K562 (cell line): Measurements from ENCODE around the gene PRKCE.

Source experiments
- E2F6 ChIP-seq, 2 experiments: IDR thresholded peaks; 2 replicates each; pipeline ENCODE4 v1.6.1; 2011; ENCODE audit warnings: borderline replicate concordance in 1 of 2, control low read depth in 1 of 2, low read depth in 1 of 2, low read length in 1 of 2, mild to moderate bottlenecking in 1 of 2, mixed read lengths in 1 of 2, moderate library complexity in 1 of 2; ENCODE audit not compliant: insufficient read depth in 1 of 2, insufficient read length in 1 of 2, poor library complexity in 1 of 2, severe bottlenecking in 1 of 2; ENCODE audit errors: extremely low read depth in 1 of 2
- MAX ChIP-seq: sonication (generic); formaldehyde crosslinking; IDR thresholded peaks from 2 replicates; pipeline ENCODE4 v1.9.0; 2022; ENCODE audit warnings: mild to moderate bottlenecking, missing genetic modification reagents
- TFE3 ChIP-seq: fragments of 450-650 bp; formaldehyde crosslinking; IDR thresholded peaks from 2 replicates; pipeline ENCODE4 v1.4.0; 2020; ENCODE audit warnings: mild to moderate bottlenecking, mixed read lengths
- TRIM25 ChIP-seq: fragments of 450-650 bp; IDR thresholded peaks from 2 replicates; pipeline ENCODE4 v1.7.0; 2016; ENCODE audit warnings: borderline replicate concordance
- YY1 ChIP-seq, 3 experiments: IDR thresholded peaks; 2 replicates each; pipeline ENCODE4 v1.6.1; 2011; ENCODE audit warnings: low read length in 2 of 3, mild to moderate bottlenecking in 2 of 3, moderate library complexity in 2 of 3, borderline replicate concordance in 1 of 3, control low read depth in 1 of 3, low read depth in 1 of 3; ENCODE audit not compliant: insufficient read depth in 3 of 3, insufficient replicate concordance in 2 of 3, control insufficient read depth in 1 of 3, insufficient read length in 1 of 3; ENCODE audit errors: extremely low read depth in 1 of 3
- ZNF23 ChIP-seq: fragments of 250-450 bp; sonication (Bioruptor Pico); IDR thresholded peaks from 2 replicates; pipeline ENCODE4 v1.4.0; 2020; ENCODE audit warnings: mild to moderate bottlenecking
- ZNF3 ChIP-seq: fragments of 250-450 bp; sonication (Bioruptor Pico); IDR thresholded peaks from 2 replicates; pipeline ENCODE4 v1.5.0; 2021; ENCODE audit warnings: mild to moderate bottlenecking, moderate library complexity

- TF ChIP-seq YY1 (IDR thresholded peaks at IDR 0.05; ENCODE audit: borderline replicate concordance in 1 of 3, control insufficient read depth in 1 of 3, extremely low read depth in 1 of 3, insufficient read depth in 3 of 3, insufficient read length in 1 of 3, insufficient replicate concordance in 2 of 3, low read depth in 1 of 3, low read length in 2 of 3): no peak
- no peak for TF ChIP-seq MAX (CRISPR knock-in tag)
- no peak for TF ChIP-seq TRIM25
- TF ChIP-seq ZNF23 (CRISPR knock-in tag): no peak
- TF ChIP-seq E2F6 (IDR thresholded peaks at IDR 0.05; ENCODE audit: borderline replicate concordance in 1 of 2, extremely low read depth in 1 of 2, insufficient read depth in 1 of 2, insufficient read length in 1 of 2, low read depth in 1 of 2, low read length in 1 of 2, poor library complexity in 1 of 2, severe bottlenecking in 1 of 2): no peak
- TF ChIP-seq ZNF3 (CRISPR knock-in tag): no peak
- TF ChIP-seq TFE3 (CRISPR knock-in tag): no peak
Observed at GRCh38 chr2:45945302-45945717, 293.8 kb downstream of the PRKCE start.
